DMS153 (cell line): ENCODE results near the gene CDO1.
"Not testable (repeated sequence)": the region's sequence is repeated elsewhere in the genome, so short reads cannot be mapped to it uniquely, and the experiment has no call there.

Experiments
- DNase-seq: peaks from one replicate; lab custom pipeline; 2025; lab: John Stamatoyannopoulos, UW

The CDO1 gene

GRCh38 chr5:115829913-115830312 lies 13.5 kb upstream of the CDO1 start:
- no peak for DNase-seq

GRCh38 chr5:115825948-115826347 lies 9.5 kb upstream of the CDO1 start:
- no peak for DNase-seq

GRCh38 chr5:115824983-115825382 lies 8.5 kb upstream of the CDO1 start:
- not testable (repeated sequence) for DNase-seq

GRCh38 chr5:115820846-115821245 lies 4.4 kb upstream of the CDO1 start:
- DNase-seq: no peak

- DNase-seq: no peak
Observed at GRCh38 chr5:115818821-115819220, 2.4 kb upstream of the CDO1 start.

GRCh38 chr5:115817386-115817785 lies 927 bp upstream of the CDO1 start:
- no peak for DNase-seq

- no peak for DNase-seq
Observed at GRCh38 chr5:115815693-115816225, 700 bp downstream of the CDO1 start.

GRCh38 chr5:115815006-115815692 lies 1.3 kb downstream of the CDO1 start:
- no peak for DNase-seq

GRCh38 chr5:115813719-115814118 lies 2.7 kb downstream of the CDO1 start:
- no peak for DNase-seq

GRCh38 chr5:115812372-115812771 lies 4.1 kb downstream of the CDO1 start:
- DNase-seq: no peak

- no peak for DNase-seq
Observed at GRCh38 chr5:115811406-115811805, 5.1 kb downstream of the CDO1 start.

- no peak for DNase-seq
Observed at GRCh38 chr5:115810761-115811160, 5.7 kb downstream of the CDO1 start.

- no peak for DNase-seq
Observed at GRCh38 chr5:115809946-115810345, 6.5 kb downstream of the CDO1 start.

GRCh38 chr5:115808066-115808465 lies 8.4 kb downstream of the CDO1 start:
- not testable (repeated sequence) for DNase-seq

GRCh38 chr5:115807654-115808052 lies 8.8 kb downstream of the CDO1 start:
- DNase-seq: no peak

- DNase-seq: no peak
Observed at GRCh38 chr5:115806986-115807653, 9.3 kb downstream of the CDO1 start.

GRCh38 chr5:115801984-115802383 lies 14.5 kb downstream of the CDO1 start:
- no peak for DNase-seq

GRCh38 chr5:115801152-115801551 lies 15.3 kb downstream of the CDO1 start:
- DNase-seq: no peak

- DNase-seq: no peak
Observed at GRCh38 chr5:115800108-115800507, 16.4 kb downstream of the CDO1 start.

- no peak for DNase-seq
Observed at GRCh38 chr5:115798252-115798651, 18.2 kb downstream of the CDO1 start.

- no peak for DNase-seq
Observed at GRCh38 chr5:115796656-115797055, 19.8 kb downstream of the CDO1 start.

GRCh38 chr5:115795700-115796099 lies 20.8 kb downstream of the CDO1 start:
- no peak for DNase-seq

- no peak for DNase-seq
Observed at GRCh38 chr5:115788440-115788839, 28.0 kb downstream of the CDO1 start.

GRCh38 chr5:115787426-115787825 lies 29.0 kb downstream of the CDO1 start:
- no peak for DNase-seq
